Measurements from ENCODE around the gene CYSLTR1.

DNA sequence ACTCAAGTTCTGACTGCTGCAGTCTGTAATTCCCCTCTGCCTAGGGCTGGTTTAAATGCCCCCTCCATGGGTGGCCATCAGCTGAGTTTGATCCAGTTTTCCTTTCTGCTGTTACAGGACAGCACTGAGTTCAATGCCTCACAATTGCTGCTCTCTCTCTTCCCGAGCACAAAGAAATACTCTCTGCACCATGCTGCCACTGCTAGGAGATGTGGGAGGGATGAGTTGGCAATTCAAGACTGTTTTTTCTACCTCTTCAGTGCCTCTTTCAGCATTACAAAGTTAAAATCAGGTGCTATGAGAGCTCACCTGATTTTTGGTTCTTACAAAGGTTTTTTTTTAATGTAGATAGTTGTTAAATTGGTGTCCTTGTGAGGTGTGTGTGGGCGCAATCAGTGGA, 24.3 kb downstream of the CYSLTR1 start:
- TF ChIP-seq, protein P1, sequence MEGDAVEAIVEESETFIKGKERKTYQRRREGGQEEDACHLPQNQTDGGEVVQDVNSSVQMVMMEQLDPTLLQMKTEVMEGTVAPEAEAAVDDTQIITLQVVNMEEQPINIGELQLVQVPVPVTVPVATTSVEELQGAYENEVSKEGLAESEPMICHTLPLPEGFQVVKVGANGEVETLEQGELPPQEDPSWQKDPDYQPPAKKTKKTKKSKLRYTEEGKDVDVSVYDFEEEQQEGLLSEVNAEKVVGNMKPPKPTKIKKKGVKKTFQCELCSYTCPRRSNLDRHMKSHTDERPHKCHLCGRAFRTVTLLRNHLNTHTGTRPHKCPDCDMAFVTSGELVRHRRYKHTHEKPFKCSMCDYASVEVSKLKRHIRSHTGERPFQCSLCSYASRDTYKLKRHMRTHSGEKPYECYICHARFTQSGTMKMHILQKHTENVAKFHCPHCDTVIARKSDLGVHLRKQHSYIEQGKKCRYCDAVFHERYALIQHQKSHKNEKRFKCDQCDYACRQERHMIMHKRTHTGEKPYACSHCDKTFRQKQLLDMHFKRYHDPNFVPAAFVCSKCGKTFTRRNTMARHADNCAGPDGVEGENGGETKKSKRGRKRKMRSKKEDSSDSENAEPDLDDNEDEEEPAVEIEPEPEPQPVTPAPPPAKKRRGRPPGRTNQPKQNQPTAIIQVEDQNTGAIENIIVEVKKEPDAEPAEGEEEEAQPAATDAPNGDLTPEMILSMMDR (IDR thresholded peaks at IDR 0.05; ENCODE audit: poor library complexity): no peak
- TF ChIP-seq EZH2 (IDR thresholded peaks at IDR 0.05; ENCODE audit: borderline replicate concordance) (no peak), EZH2phosphoT487 (IDR thresholded peaks at IDR 0.05; ENCODE audit: low read depth, severe bottlenecking, unreplicated experiment) (no peak)

Measured in hepatocyte (in vitro differentiated cells).